Mammary epithelial cell (primary cell): Measurements from ENCODE around the gene SC5D.

Experiments used
- CTCF ChIP-seq, 2 donors: IDR thresholded peaks in 1 of 2; conservative IDR thresholded peaks in 1 of 2; 2 replicates each; pipeline ENCODE4 v1.5.1; 2011 to 2012; ENCODE audit warnings: inconsistent platforms in 2 of 2, low read length in 2 of 2, mild to moderate bottlenecking in 2 of 2, control low read depth in 1 of 2, low read depth in 1 of 2; ENCODE audit not compliant: insufficient read depth in 1 of 2; ENCODE audit errors: extremely low read depth in 1 of 2
- EZH2 ChIP-seq: IDR thresholded peaks from 2 replicates; pipeline ENCODE4 v1.6.1; 2012; ENCODE audit warnings: low read length, inconsistent platforms, borderline replicate concordance

- TF ChIP-seq CTCF (conservative IDR thresholded peaks at IDR 0.05 in 1 of 2, IDR thresholded peaks at IDR 0.05 in 1 of 2; ENCODE audit: extremely low read depth in 1 of 2, insufficient read depth in 1 of 2, low read depth in 1 of 2, low read length in 2 of 2) (no peak), EZH2 (no peak)
These were observed 47.5 kb downstream of the SC5D start for GRCh38 chr11:121340032-121340580.
